ENCODE measurements around the gene NHLRC1.

The NHLRC1 gene

DNA sequence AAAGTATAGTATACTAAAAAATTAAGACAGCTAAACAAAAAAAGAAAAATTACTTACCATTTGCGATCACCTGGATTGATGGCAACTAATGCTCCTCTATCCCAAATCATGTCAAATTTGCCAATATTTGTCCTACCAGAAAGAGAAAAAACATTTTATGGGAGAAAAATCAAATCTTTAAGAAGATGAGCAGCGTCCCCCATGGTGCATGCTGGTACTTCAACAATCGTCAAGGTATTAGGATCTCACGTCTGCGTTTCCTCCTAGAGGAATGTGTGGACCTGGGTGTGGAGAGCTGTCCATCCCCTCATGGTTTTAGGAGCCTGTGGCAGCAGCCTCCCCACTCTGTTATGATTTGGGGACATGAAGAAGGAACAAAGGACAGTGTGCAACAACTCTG lies 16.4 kb upstream of the NHLRC1 start:
- DNase-seq, result no peak

DNA sequence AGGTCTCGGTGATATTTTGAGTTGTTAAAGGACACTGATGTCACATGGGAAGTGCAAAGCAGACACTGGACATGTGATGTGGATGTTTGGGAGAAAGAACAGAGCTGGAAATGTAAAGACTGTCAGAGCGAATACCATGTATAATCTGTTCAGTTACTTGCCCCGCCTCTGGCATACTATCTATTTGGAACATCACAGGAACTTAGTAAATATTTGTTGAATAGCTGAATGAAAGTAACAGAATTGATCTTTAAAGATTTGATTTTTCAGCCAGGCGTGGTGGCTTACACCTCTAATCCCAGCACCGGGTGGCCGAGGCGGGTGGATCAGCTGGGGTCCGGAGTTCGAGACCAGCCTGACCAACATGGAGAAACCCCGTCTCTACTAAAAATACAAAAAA lies 13.8 kb upstream of the NHLRC1 start:
- no peak for DNase-seq

GRCh38 chr6:18135171-18135570 lies 12.7 kb upstream of the NHLRC1 start:
- DNase-seq, result no peak

DNA sequence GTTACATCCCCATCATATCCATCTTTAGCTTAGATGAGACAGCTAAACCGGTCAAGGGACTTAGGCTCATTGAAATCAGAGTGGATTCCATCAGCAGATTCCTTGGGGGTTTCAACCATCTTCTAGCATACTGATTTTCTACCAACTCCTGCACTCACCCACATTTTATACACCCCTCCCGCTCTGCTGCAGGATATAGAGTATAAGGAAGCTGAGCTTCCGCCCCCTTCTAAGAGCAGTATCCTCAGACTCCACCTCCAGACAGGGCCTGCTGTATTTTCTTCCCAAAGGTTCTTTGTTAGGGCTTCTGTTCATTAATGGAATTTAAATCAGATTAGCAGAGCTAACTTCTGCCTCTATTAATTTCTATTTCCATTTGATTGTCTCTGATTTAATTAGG lies 9.9 kb upstream of the NHLRC1 start:
- DNase-seq, result no peak

GRCh38 chr6:18126121-18126520 lies 3.6 kb upstream of the NHLRC1 start:
- DNase-seq, result no peak

DNA sequence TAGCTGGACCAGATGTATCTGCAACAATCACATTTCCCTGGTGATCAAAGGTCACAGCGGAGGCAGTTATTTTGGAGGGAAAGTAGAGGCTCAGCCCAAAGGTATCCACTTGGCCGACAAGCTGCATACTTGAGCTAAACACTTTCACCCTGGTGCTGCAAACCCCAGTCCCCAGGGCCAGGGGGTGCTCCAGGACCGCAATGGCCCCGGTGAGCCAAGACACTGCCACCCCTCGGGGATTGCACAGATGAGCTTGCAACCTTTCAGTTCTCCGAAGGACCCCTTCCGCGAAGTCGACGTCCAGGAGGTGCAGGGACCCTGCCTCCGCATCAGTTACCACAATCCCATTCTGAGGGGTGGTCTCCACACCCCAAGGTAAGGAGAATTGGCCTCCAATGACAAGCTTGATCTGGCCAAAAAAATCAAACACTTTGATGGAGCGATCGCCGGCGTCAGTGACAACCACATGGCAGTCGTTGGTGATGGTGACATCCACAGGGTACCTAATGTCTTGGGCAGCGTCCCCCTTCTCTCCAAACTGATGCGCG lies 823 bp downstream of the NHLRC1 start:
- no peak for DNase-seq

DNA sequence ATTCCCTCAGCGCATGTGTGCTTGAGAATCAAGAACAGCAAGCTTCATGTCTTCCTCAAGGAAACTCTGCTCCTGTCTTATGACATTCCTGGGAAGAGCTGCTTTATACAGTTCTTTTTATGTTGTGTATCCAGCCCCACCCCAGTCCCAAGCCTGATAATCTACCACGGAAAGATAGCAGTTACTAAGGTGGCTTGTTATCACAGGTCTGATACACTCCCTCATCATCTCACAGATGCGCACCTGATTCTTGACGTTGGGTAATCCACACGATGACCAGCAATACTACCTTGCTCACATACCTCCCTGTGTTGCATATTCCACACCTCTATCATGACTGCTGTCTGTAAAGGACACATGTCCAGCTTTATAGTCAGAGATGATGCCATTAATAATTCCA lies 3.2 kb downstream of the NHLRC1 start:
- DNase-seq, result no peak

- no peak for DNase-seq
These were observed 4.1 kb downstream of the NHLRC1 start for GRCh38 chr6:18118330-18118729.

DNA sequence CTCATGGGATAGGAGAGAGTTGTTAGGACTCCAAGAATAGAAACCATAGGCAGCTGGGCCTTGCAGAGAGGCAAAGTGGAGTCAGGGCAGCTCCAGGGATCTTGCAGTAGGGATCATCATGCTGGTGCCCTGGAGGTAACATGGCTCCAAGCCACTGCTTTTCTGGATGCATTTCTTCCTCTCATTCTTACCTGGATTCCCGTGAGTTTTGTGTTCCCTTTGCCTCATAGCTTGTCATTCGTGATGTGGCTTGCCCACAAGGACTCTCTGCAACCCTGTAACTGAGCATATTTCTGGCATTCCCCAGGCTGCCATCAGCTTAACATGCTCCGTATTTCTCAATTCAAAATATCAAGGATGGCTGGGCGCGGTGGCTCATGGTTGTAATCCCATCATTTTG lies 5.3 kb downstream of the NHLRC1 start:
- no peak for DNase-seq

DNA sequence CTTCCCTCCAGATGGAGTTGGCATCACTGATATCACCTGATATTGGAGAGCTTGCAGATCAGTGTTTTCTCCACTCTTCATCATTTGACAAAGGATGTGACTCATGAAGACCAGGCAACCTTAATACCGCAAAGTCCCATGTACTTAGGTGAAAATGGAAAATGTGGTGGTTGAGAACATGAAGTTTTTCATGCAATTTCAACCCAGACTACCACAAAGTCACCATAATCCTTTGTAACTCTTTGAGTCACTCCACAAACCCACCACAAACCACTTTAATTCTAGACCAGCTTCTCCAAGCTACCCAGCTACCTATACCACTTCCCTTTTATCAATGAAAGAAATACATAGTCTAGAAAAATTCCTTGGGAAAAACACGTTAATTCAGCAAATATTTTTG lies 7.1 kb downstream of the NHLRC1 start:
- no peak for DNase-seq

GRCh38 chr6:18110162-18110561 lies 12.3 kb downstream of the NHLRC1 start:
- no peak for DNase-seq

DNA sequence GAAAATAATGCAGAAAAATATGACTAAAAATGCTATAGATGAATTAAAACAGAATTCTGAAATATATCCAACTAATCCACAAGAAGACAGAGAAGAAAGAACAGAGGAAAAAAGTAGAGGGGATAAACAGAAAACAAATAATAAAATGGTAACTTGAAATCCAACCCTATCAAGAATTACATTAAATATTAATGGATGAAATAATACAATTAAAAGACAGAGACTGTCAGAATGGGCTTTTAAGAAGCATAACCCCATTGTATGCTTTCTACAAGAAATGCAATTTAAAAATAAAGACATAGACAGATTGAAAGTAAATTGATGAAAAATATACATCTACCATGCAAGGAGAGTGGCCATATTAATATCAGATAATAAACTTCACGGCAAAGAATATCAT lies 15.4 kb downstream of the NHLRC1 start:
- no peak for DNase-seq

- no peak for DNase-seq
These were observed 19.5 kb downstream of the NHLRC1 start for GRCh38 chr6:18102783-18103509.

GRCh38 chr6:18101873-18102272 lies 20.6 kb downstream of the NHLRC1 start:
- no peak for DNase-seq

DNA sequence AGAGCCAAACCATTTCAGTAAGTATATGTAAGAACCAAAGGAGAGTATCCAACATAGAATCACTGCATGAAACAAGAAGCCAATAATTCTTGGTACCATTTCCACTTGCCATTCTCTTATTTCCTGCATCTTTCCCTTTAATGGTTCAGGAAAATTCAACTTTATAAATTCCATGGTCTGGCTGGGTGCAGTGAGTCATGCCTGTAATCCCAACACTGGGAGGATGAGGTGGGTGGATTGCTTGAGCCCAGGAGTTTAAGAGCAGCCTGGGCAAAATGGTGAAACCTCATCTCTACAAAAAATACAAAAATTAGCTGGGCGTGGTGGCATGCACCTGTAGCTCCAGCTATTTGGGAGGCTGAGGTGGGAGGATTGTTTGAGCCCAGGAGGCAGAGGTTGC lies 21.2 kb downstream of the NHLRC1 start:
- DNase-seq, result no peak

- no peak for DNase-seq
These were observed 22.2 kb downstream of the NHLRC1 start for GRCh38 chr6:18100296-18100695.

DNA sequence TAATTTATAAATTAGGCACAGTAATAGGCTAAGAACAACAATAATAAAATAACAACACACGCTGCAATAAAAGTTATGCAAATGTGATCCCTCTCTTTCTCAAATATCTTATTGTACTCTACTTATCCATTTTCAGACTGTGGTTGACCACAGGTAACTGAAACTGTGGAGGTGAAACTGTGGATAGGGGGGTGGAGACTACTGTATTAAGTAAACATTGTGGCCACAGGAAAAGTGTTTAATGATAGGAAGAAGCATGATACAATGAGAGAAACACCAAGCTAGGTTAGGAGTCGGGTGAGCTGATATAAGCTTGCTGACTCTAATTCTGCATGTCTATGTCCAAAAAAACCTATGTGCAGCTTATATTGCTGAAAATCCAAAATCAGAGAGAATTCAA lies 23.0 kb downstream of the NHLRC1 start:
- no peak for DNase-seq

DNA sequence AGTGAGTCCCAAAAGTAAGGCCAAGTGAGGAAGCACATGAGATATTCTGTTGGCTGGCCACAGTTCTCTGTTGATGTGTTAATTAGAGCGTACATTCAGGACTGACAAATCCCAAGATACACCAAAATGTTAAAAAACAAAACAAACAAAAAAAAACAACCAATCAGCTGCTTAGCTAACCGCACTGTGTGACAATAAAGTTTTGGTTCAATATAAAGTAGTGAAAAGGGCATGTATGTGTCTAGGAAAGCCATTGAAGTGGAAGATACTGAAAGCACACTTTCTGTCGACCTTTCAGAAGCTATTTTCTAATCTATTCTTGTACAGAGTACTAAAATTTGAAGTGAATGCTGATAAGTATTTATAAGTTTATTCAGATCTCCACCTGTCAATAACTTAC lies 26.1 kb downstream of the NHLRC1 start:
- DNase-seq, result no peak

GRCh38 chr6:18091382-18091781 lies 31.1 kb downstream of the NHLRC1 start:
- no peak for DNase-seq

- DNase-seq, result no peak
These were observed 32.1 kb downstream of the NHLRC1 start for GRCh38 chr6:18090349-18090786.

DNA sequence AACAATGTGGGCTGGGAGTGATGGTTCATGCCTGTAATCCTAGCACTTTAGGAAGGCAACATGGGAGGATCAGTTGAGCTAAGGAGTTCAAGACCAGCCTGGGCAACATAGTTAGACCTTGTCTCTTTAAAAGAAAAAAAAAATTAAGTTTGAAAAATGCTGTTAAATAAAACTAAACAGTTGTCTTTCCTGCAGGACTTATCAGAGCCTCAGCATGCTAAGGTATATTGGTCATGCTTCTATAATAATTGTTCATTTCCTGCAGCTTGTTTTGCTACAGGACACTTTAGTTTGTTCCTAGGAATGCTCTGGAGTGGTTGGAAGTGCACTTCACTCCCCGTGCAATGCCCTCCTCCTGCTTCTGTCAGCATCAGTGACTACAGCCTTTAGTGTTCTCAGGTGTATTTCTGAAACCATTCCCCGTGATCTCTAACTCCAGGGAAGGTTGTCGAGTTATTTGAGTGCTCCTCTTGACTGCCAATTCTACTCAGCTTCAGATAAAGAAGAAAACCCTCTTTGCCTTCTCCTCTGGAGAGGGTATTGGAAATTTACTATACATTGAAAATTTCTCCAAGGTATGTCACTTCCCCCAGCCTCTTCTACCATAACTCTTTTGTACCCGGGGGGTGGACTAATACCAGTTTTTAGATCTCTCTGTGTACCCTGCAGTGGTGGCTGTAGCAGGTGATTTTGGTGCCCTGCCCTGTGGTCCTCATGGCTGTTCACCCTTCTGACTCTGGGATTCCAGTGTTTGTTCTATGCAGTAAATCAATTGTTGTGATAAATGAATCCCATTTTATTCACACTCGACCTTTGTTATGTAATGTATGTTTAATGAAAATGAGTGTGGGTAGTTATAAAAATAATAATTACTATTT lies 33.8 kb downstream of the NHLRC1 start:
- DNase-seq, result no peak

DNA sequence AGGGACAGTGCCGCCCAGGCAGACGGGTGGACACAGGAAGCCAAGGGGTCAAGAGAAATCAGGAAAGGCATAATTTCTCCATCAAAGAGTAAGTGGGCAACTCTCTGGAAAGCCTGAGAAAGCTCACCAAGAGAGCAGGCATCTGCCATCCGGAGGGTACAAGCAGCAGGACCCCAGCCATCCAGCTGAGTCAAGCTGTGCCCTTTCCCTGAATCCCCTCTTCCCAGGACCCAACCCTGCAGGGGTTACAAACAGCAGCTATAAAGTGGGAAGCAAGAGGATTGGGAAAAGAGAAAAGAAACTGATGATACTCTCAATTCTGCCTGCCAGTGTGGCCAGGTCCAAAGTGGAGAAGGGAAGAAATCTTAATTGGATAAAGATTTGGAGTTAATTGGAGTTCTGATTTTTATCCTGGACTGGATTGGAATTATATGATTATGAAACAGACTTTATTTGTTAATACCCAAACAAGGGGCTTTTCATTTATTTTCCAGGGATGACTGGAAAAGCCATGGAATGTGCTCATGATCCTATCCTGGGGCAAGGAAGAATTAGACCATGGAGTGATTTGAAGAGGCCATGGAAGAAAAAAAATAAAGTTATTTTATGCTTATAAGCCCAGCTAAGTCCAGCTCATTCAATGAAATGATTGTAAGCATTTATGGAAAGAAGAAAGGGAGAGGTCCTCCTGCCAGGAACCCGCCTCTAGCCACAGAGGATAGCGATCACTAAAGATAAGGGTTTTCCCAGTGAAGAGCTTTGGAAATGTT lies 34.9 kb downstream of the NHLRC1 start:
- DNase-seq, result no peak

GRCh38 chr6:18081025-18081668 lies 41.3 kb downstream of the NHLRC1 start:
- no peak for DNase-seq
